HG02884 (cell line): ENCODE results near the gene RTN4RL2.
A peak's percentile ranks its signal among the peaks of the same experiment; 100 is the strongest.

ENCODE experiments used
- ATAC-seq: cut with Tn5 transposase; IDR thresholded peaks from one replicate; pipeline ENCODE4 v1.9.1; 2021; ENCODE audit warnings: mild to moderate bottlenecking, moderate library complexity; ENCODE audit not compliant: unreplicated experiment

The RTN4RL2 gene

GRCh38 chr11:57461841-57462489 is 1.6 kb downstream of the RTN4RL2 start:
- ATAC-seq, result no peak

DNA sequence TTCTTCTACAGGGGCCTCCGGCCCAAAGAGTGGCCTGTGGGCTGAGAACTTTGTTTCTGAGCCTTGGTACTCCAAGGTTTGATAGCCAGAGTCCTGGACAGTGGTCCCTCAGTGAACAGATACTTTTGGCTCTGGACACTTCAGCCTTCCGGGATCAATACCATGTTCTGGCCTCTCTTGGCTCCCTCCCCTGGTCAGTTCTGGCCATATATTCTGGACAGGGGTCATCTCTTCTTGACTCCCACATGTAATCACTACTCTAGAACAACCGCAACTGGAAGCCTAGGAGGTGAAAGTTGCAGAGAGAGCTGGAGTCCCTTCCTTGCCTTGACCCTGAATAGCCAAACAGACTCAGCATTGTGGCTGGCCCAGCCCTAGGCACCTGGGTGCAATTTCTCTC is 2.3 kb downstream of the RTN4RL2 start:
- no peak for ATAC-seq

GRCh38 chr11:57463671-57464538 is 3.6 kb downstream of the RTN4RL2 start:
- no peak for ATAC-seq

DNA sequence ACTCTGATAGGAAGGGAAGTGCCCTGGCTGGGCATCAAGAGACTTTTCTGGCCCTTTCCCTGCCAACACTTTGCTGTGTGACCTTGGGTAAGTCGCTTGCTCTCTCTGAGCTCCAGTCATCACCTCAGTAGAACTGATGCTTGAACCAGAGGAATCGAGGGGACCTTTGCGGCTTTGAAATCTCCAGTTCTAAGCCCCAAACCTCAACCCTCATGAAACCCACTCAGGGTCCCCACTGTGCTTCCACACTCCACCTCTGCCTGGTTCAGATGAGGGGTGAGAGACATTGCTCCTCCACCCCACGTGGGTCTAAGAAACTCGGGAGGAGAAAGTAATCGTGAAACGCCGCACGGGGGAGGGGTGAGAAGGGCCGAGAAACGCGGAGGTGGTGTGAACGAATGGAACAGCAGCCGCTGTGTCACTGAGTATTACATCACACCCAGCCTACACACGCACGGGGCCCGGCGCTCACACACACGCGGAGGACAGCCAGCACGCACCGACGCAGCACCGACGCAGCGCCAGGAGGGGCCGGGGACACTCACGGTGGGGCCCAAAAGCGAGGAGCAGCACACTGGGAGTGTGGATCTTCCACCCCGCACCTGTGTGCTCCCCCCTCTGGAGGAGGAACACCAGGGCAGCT is 4.3 kb downstream of the RTN4RL2 start:
- no peak for ATAC-seq

DNA sequence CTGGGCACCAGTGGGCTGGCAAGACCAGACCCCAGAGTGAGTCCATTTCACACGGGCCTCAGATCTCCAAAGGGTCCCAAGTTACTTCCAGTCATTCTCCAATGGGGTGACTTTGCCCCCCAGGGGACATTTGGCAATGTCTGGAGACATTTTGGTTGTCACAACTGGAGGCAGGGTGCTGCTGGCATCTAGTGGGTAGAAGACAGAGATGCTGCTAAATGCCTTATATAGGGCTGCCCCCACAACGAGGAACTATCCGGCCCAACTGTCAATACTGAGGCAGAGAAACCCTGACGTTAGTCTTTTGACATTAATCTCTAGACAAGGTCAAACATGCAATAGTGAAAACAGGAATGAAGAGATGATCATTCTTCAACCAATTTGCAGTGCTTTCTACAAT is 6.4 kb downstream of the RTN4RL2 start:
- no peak for ATAC-seq

- ATAC-seq, result no peak
Observed at GRCh38 chr11:57467508-57468157, 7.3 kb downstream of the RTN4RL2 start.

GRCh38 chr11:57468276-57468675 is 7.9 kb downstream of the RTN4RL2 start:
- ATAC-seq, result no peak

GRCh38 chr11:57469268-57469667 is 8.9 kb downstream of the RTN4RL2 start:
- no peak for ATAC-seq

- ATAC-seq, result no peak
Observed at GRCh38 chr11:57471496-57471895, 11.2 kb downstream of the RTN4RL2 start.

DNA sequence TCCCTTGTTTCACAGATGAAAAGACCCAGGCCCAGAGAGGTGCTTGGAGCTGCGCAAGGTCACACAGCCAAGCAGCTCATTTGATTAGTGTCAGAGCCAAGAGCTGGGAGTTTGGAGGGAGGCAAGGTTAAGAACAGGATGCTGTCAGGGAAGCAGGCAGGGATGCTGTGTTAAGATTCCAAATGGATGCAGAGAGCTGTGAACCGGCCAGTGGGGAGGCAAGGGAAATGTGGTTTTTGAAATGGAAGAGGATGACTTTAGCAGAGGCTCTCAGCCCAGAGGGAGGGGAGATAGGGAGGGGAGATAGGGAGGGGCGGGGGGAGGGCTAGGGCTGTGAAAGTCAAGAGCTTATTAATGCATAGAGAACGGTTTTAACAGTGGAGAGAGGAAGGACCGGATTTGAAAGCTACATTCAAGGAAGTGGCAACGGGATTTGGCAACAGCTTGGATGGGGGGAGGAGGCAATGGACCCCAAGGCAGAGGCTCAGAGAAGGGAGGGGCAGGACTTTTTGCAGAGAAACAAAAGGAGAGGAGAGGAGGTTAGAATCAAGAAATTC is 13.0 kb downstream of the RTN4RL2 start:
- ATAC-seq, result no peak

DNA sequence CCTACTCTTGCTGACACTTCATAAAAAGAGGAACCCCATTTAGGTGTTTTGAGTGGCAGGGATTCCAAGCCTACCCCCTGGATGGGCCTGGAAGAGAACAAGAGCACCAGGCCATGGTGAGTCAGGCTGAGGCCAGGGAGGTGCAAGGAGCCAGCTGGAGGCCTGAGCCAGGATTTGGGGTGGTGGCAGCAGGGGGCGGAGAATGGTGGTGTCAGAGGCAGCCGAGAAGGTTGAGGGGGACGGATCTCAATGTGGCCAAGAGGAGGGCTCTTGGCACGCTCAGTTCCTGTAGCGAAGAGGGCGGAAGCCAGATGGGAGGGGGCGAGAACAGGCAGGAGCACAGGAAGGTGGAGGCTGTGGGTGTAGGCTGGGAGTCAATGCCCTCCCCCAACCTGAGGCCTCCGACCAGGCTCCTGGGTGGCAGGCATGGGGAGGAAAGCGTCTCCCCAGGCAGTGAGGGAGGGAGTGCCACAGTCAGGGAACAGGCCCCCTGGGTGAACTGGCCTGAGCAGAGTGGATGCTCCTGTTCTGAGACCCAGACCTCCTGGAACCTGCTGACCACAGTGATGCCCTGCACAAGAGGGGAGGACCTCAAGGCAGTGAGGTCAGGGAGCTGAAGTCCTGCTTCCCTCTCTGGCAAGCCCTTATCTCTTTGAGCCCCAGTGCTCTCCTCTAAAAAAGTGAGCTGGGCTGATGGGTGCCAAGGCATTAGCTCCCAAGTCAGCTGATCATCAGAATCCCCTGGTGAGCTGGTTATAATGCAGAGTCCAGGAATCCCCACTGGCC is 13.9 kb downstream of the RTN4RL2 start:
- ATAC-seq, result peak; percentile 45

DNA sequence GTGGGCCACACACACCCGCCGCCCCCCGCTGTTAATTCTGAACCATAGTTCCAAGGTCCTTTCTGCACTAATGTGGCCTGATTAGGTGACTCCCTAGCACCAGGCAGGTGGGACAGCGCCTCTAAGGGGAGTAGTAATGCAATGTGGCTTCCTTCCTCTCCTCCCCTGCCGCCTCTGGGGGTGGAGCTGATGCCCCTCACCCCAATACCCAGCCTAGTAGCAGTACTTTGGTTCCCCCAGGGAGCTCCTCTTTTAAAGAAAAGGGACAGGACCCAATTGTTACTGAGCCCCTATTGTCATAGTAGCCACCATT is 14.4 kb downstream of the RTN4RL2 start:
- no peak for ATAC-seq

DNA sequence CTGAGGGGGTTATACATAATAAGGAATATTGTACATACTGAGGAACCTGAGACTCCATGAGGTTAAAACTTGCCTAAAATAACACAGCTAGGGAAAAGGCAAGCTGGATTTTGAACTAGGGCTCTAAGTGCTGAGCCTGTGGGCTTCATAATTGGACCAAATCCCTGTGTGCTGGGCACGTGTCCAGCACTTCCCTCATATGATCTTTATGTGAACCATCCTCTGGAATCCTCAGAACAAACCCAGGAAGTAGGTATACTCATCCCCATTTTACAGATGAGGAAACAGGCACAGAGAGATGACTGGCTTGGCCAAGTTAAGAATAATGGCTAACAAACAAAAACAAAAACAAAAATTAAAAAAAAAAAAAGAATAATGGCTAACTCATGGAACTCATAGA is 14.9 kb downstream of the RTN4RL2 start:
- no peak for ATAC-seq

- ATAC-seq, result no peak
Observed at GRCh38 chr11:57475671-57476046, 15.3 kb downstream of the RTN4RL2 start.

GRCh38 chr11:57476047-57476756 is 15.9 kb downstream of the RTN4RL2 start:
- ATAC-seq, result peak; percentile 27

- peak; percentile 40 for ATAC-seq
Observed at GRCh38 chr11:57476757-57477506, 16.6 kb downstream of the RTN4RL2 start.

- ATAC-seq, result no peak
Observed at GRCh38 chr11:57477507-57478189, 17.3 kb downstream of the RTN4RL2 start.

DNA sequence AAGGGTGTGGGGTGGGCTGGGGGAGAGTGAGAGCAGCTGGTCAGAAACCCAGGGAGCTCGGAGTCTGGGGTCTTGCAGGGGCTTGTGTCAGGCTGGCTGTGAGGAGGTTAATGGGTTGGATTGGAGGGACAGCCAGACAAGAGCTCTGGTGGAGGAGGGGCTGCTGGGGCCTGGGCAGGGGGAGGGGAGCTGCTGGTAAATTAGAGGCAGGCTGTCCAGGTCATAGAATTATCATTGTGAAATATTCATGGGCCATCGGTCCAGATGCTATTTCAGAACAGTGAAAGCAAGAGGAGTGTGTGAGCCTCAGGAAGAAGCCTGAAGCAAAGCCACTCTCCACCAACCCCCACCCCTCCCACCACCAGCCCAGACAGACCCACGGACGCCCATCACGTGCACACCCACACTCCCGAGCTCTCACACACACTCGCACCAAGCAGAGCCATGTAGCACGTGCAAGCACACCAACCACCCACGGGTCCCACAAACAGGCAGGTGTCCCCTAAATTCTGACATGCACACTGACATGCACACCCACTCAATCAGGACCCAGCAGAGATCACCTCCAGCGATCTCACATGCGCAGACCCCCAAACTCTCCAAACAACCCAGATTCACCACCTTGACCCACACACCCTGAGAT is 18.8 kb downstream of the RTN4RL2 start:
- ATAC-seq, result no peak
